ENCODE results near the gene RAPGEF5. TPM values are rescaled to one million over a fixed set of nuclear protein-coding genes. Genes with fewer than 3 reads are reported as not detected.

RAPGEF5 gene
- total RNA-seq, 1 donor, result 1.1 TPM

DNA sequence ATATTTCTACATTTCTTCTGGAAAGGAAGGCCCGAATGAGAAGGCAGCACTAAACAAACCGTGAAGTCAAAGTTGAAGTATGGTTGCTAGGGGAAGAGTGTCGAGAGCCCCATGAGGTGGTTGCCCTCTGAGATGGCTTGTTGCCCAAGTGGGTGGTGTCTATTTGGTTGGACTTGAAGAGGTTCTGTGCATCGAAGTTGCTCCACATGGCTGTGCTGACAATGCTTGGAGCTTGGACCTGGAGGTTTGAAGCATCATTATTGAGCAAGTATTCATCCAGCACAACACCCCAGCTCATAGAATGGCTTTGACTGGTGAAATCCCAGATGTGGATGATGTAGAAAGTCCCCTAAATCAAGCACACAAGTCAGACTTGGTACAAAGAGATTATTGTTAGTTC lies 246.1 kb downstream of the RAPGEF5 start:
- H3K36me3 ChIP-seq (ENCODE audit: insufficient read depth, low read length), result no peaks in the 10 kb centered on the region
- H4K20me1 ChIP-seq (ENCODE audit: insufficient read depth, low read length), result no peaks in the 10 kb centered on the region
- no peaks in the 10 kb centered on the region for H3K4me1 ChIP-seq (ENCODE audit: insufficient read depth, low read length)
- H2AFZ ChIP-seq (ENCODE audit: low read length), result no peak overlapping the region
- no peaks in the 10 kb centered on the region for H3K9me3 ChIP-seq (ENCODE audit: low read depth, low read length)
- H3K27ac ChIP-seq (ENCODE audit: low read depth, low read length), result no peak overlapping the region
- H3K4me3 ChIP-seq (ENCODE audit: insufficient read depth, low read length), result no peak overlapping the region
- DNase-seq (ENCODE audit: insufficient read length, low spot score, missing footprints), result no peak
- H3K27me3 ChIP-seq (ENCODE audit: insufficient read depth, low read length), result no peaks in the 10 kb centered on the region
- H3K4me2 ChIP-seq (ENCODE audit: insufficient read depth, low read length), result no peak overlapping the region
- no peaks in the 10 kb centered on the region for H3K79me2 ChIP-seq (ENCODE audit: insufficient read depth, low read length)
- TF ChIP-seq, protein P1, sequence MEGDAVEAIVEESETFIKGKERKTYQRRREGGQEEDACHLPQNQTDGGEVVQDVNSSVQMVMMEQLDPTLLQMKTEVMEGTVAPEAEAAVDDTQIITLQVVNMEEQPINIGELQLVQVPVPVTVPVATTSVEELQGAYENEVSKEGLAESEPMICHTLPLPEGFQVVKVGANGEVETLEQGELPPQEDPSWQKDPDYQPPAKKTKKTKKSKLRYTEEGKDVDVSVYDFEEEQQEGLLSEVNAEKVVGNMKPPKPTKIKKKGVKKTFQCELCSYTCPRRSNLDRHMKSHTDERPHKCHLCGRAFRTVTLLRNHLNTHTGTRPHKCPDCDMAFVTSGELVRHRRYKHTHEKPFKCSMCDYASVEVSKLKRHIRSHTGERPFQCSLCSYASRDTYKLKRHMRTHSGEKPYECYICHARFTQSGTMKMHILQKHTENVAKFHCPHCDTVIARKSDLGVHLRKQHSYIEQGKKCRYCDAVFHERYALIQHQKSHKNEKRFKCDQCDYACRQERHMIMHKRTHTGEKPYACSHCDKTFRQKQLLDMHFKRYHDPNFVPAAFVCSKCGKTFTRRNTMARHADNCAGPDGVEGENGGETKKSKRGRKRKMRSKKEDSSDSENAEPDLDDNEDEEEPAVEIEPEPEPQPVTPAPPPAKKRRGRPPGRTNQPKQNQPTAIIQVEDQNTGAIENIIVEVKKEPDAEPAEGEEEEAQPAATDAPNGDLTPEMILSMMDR (IDR thresholded peaks at IDR 0.05; ENCODE audit: extremely low read depth, low read depth, low read length), result no peak

DNA sequence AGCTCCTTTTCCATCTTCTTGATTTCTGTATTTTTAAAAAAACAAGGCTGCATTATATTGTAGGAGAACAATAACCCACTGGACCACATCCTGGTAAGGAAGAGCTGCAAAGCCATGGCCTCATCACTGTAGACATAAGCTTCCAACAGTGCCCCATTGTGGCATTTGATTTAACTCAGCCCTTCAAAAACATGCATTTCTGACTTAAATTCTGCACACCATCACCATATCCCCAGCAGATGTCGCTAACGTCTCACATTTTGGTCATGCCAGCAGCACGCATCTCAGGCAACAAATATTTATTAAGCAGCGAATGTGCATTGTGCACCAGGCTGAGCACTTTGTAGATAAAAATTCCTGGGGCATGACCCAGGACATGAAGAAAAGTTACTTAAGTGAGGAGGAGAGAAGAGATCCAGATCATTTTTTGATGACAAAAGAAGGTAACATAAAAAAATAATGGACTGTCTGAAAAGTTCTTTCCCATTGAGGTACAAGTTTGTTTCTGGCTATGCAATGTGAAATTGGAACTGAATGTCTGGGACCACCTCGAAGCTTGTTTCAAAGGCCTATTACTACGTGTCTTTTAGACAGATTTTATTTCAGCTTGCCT lies 246.6 kb downstream of the RAPGEF5 start:
- Histone ChIP-seq H3K27ac (ENCODE audit: low read depth, low read length) (no peak overlapping the region), H3K4me3 (ENCODE audit: insufficient read depth, low read length) (no peak overlapping the region), H3K27me3 (ENCODE audit: insufficient read depth, low read length) (no peaks in the 10 kb centered on the region), H4K20me1 (ENCODE audit: insufficient read depth, low read length) (no peaks in the 10 kb centered on the region), H3K4me1 (ENCODE audit: insufficient read depth, low read length) (no peaks in the 10 kb centered on the region), H3K36me3 (ENCODE audit: insufficient read depth, low read length) (no peaks in the 10 kb centered on the region), H3K79me2 (ENCODE audit: insufficient read depth, low read length) (no peaks in the 10 kb centered on the region), H2AFZ (ENCODE audit: low read length) (no peak overlapping the region), H3K9me3 (ENCODE audit: low read depth, low read length) (no peaks in the 10 kb centered on the region), H3K4me2 (ENCODE audit: insufficient read depth, low read length) (no peak overlapping the region)
- DNase-seq (ENCODE audit: insufficient read length, low spot score, missing footprints), result peak; percentile 83
- TF ChIP-seq, protein P1 (IDR thresholded peaks at IDR 0.05; ENCODE audit: extremely low read depth, low read depth, low read length), result peak; percentile 94

DNA sequence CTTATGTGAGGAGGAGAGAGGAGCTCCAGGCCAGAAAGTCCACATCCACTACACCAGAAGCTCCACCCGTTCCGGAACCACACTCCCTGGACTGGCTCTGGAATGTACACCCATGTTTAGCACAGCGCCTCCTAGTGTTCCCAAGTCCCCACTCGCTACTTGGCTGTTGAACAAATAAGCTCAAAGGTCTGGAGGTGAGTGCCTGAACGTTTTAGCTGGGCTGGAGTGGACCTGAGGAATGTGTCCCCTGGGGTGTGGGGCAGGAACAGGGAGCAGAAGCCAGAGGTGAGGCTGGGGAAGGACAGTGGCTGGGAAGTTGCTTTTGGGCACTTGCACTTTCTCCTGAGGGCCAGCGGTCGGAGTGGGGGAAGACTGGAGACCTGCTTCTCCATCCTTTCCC lies 247.2 kb downstream of the RAPGEF5 start:
- TF ChIP-seq, protein P1 (IDR thresholded peaks at IDR 0.05; ENCODE audit: extremely low read depth, low read depth, low read length), result peak; percentile 18
- peak; percentile 89 for DNase-seq (ENCODE audit: insufficient read length, low spot score, missing footprints)

DNA sequence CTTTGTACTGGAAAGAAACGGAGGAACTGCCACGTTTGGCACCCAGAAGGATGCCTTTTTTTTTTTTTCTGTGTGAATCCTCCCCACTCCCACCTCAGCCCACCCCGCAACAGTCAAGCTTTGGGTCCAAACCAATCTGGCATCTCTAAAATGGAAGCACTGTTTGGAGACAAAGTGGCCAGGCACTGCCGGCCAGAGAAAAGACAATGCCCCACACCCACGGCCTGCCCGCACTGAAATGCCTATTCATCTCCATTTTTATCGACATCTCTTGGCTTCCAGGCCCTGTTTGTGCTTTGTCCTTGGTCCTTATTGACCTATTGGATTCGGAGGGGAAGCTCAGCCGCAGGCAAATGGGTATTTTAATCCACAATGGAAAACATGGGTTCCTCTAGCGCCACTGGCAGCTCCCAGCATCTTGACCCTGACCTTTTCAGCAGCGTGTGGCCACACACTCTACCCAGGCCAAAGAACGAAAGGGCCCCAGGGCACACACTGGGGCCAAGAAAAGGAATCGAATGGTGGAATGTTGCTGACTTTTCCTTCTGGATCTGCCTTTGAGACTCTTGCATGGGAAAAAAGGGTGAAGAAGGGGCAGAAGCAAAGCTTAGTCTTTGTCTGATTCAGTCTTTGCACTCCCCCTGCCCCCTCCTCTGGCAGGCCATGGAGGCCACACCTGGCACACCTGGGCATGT lies 248.7 kb downstream of the RAPGEF5 start:
- TF ChIP-seq, protein P1 (IDR thresholded peaks at IDR 0.05; ENCODE audit: extremely low read depth, low read depth, low read length), result no peak
- H3K79me2 ChIP-seq (ENCODE audit: insufficient read depth, low read length), result no peaks in the 10 kb centered on the region

More for the DNA sequence above, 247.2 kb downstream of the RAPGEF5 start:
- H3K9me3 ChIP-seq (ENCODE audit: low read depth, low read length), result no peaks in the 10 kb centered on the region
- H3K4me3 ChIP-seq (ENCODE audit: insufficient read depth, low read length), result no peak overlapping the region
- H3K36me3 ChIP-seq (ENCODE audit: insufficient read depth, low read length), result no peaks in the 10 kb centered on the region
- no peaks in the 10 kb centered on the region for H3K27me3 ChIP-seq (ENCODE audit: insufficient read depth, low read length)
- peak overlapping the region; percentile 10 for H2AFZ ChIP-seq (ENCODE audit: low read length)
- H3K4me1 ChIP-seq (ENCODE audit: insufficient read depth, low read length), result no peaks in the 10 kb centered on the region
- no peaks in the 10 kb centered on the region for H4K20me1 ChIP-seq (ENCODE audit: insufficient read depth, low read length)
- H3K79me2 ChIP-seq (ENCODE audit: insufficient read depth, low read length), result no peaks in the 10 kb centered on the region
- H3K27ac ChIP-seq (ENCODE audit: low read depth, low read length), result no peak overlapping the region
- no peak overlapping the region for H3K4me2 ChIP-seq (ENCODE audit: insufficient read depth, low read length)

More for the DNA sequence above, 248.7 kb downstream of the RAPGEF5 start:
- no peak for DNase-seq (ENCODE audit: insufficient read length, low spot score, missing footprints)
- H3K27ac ChIP-seq (ENCODE audit: low read depth, low read length), result no peak overlapping the region
- no peaks in the 10 kb centered on the region for H3K9me3 ChIP-seq (ENCODE audit: low read depth, low read length)
- no peak overlapping the region for H3K4me2 ChIP-seq (ENCODE audit: insufficient read depth, low read length)
- no peak overlapping the region for H3K4me3 ChIP-seq (ENCODE audit: insufficient read depth, low read length)
- no peak overlapping the region for H2AFZ ChIP-seq (ENCODE audit: low read length)
- H3K4me1 ChIP-seq (ENCODE audit: insufficient read depth, low read length), result peaks cover 2% of the 10 kb centered on the region
- no peaks in the 10 kb centered on the region for H4K20me1 ChIP-seq (ENCODE audit: insufficient read depth, low read length)
- H3K36me3 ChIP-seq (ENCODE audit: insufficient read depth, low read length), result no peaks in the 10 kb centered on the region
- H3K27me3 ChIP-seq (ENCODE audit: insufficient read depth, low read length), result no peaks in the 10 kb centered on the region

All from osteoblast (primary cell).